Measurements from ENCODE around the gene SSTR3.
"Not testable (repeated sequence)": the region's sequence is repeated elsewhere in the genome, so short reads cannot be mapped to it uniquely, and the experiment has no call there.

The SSTR3 gene

DNA sequence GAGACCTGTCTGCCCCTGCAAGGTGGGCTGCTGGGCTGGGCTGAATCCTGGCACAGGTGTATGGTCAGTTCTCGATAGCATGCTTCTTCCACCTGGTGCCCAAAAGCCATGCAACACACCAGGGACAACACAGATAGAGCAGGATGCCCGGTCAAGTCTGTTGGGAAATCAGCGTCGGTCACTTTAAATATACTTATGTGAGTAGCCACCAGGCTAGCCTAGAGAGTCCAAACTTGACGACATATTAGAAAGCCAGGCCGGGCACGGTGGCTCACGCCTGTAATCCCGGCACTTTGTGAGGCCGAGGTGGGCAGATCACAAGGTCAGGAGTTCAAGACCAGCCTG lies 33.2 kb downstream of the SSTR3 start:
- DNase-seq = no peak

DNA sequence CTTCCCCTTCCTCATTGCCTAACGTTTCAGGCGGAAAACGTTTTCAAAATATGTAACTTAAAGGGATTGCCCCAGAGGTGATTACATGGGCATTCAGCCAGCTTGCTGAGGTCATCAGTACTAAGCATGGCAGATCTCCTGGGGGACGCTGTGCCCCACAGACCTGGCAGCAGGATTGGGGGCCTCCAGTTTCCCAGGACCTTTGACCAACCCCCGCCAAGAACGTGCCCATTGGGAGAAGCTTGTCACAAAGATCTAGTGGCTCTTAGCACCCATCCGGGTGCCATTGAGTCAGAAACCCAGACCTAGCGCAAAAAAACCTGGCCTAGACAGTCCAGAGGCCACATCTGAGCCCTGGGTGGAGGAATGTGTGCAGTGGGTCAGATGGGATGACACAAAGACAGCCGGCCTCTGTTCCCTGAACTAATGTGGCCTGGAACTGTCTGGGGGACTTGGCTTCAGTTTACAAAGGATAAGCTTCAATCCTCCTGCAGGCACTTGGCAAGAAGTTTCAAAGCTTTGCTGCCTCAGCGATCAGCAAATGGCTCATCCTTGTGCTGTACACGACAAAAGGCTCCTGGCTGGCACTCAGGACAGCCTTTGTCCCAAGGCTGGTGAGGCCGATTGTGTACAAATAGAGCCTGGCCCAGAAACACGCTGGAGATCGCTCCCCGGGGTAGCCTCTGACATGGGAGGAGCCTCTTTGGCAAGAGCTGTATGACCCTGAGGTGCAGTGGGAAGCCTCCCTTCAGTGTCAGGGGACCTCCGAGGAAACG lies 33.7 kb downstream of the SSTR3 start:
- DNase-seq = no peak

DNA sequence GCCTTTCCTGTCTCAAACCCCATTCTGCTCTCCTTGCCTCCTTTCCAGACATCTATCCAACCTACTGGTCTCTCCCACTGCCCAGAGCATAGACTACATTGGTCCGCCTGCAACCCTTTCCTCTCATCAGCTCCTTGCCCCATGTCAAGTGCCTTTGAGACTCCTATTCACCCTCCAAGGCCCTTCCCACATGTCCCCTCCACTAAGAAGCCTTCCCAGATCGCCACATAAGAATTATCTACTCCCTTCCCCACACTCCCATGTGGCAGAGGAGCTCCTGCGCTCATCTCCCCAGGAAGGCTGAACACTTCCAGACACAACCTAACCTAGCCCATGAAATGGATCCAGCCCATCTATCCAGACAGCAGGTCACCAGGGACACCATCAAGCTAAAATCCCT lies 34.5 kb downstream of the SSTR3 start:
- no peak for DNase-seq

DNA sequence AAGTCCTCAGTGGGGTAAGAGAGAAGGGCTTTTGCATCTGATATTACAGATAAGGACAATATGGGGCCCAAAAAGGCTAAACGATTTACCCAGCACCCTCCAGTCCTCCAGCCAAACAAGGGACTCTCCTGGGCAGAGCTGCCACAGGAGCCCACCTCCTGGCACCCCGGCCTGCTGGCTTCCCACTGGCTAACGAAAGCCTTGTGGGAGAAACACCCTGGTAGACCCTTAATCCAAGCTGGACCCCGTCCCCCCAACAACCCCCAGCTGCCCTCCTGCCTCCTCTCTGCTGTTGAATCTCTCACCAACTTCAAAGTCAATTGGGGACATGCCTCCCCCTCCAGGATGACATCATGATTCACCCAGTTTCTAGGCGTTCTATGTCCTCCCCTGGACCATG lies 35.1 kb downstream of the SSTR3 start:
- no peak for DNase-seq

DNA sequence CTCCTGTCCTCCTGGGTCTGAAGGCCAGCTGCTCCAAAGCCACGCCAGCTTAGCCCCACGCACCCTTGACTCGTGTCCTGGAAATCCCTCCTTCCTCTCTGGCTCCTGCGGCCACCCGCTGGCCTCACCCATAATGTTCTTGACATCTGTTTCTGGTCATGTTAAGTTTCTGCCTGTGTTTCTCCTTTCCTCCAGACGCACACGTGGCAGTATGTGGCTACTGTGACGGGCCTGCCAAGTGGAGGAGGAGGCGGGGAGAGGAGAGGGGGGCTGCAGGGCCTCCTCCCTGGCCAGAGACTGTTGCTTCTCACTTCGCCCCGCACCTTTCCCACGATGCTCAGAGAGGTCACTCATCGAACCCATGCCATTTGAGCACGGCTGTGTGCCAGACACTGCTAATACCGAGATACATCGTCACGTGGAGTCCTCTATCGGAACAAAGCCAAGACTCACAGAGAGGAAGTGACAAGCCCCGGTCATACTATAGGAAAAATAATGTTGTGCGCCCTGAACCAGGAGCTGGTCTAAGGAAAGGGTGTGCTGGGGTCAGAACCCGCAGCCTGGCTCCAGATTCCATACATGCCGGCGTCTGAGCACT lies 35.7 kb downstream of the SSTR3 start:
- no peak for DNase-seq

DNA sequence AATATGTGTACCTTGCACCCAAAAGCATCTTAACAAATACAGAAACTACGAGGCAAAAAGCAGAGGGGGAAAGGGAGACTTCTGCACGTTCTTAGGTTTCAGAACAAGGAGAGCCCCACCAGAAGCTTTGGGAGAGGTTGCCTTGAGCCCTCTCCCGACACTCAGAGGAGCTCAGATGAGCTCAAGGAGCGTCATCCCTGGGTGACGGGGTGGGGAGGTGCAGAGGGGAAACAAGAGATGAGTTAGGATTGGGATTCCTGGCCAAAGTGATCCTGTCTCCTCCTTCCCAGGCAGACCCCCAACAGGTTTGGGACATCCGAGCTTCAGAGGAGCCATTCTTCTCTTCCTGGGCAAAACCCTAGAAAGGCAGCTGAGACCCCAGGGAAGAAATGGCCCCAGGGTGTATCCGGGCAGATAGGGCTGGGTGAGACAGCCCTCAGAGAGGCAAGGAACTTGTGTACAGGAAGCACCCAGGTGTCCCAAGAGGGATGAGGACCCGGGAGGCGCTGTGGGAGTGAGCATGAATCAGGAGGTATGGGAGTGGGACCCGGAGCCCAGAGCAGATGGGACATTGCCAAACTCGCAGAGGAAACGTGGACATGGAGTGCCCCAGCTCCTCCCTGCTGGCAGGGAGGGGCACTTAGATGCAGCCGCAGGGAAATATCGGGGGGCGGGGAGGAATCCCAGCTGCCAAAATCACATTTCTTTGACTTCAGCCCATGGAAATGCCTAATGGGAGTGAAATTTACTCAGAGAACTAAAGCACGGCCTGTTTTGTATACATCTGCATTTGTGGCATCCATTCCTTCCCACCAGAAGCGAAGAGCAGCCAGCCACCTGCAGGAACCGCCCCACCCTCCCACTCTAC lies 36.6 kb downstream of the SSTR3 start:
- DNase-seq = no peak

DNA sequence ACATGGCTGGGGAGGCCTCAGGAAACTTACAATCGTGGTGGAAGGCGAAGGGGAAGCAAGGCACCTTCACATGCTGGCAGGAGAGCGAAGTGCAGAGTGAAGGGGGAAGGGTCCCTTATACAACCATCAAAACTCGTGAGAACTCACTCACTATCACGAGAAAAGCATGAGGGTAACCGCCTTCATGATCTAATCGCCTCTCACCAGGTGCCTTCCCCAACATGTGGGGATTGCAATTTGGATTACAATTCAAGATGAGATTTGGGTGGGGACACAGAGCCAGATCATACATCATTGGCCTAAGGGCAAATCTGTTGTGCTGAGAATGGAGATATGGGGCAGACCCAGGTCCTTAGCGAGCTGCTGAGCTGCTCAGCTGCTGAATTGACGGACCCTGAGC lies 37.3 kb downstream of the SSTR3 start:
- DNase-seq = no peak

DNA sequence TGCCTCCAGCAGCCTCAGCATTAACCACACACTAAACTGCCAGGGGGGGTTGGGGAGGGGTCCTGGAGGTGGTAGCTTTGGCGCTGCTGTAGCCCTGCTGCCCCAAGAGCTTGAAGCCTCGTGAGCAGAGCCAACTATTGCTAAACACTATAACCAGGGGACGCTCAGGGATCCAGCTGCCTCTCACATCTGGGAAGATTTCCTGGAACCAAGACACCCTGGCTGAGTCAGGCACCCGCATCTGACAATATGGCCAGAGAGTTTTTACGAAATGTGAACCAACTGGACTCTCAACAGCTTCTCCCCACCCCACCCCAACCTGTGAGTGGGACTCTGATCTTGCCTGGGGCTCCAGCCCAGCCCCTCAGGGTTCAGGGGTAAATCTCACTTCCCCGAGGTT lies 38.6 kb downstream of the SSTR3 start:
- DNase-seq = no peak

DNA sequence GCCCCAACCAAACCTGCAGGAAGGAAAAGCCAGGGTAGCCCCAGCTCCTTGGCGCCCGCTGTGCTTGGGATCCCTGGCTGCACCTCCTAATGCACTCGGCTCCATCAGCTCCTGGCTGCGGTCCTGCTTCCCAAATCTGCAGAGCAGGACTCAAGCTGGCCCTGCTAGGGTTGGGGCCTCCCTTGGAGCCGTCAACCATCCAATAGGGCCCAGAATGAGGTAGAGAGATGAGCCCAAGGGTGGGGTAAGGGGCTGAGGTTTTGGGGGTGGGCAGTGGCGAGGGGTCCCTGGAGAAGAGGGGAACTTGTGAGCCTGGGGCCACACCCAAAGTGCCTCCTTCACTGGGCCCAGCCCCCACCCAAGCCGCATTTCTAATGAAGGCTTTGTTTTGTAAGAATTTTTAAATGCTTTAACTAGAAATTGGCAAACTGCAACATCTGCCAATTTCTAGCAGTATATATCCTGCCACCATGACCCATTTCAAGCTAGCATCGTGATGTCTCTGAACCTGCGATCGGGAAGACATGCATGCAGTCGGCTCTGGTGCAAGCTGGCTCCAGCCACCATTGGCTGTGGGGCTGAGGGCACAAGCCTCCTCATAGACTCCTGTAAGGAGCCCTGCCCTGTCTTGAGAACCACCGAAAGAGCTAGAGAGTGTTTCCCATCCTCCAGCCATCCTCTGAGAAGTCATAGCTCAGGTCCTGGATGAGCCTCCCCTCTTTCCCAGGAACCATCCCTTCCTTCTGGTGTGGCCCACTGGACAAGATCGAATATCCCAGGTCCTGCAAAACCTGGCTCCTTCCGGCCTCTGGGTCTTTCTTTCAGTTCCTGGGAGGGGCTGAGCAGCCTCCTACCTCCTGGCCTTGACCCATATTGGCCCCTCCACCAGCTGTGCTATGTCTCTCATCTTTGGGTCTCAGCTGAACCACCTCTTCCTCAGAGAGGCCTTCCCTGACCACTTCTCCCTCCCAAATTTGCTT lies 39.7 kb downstream of the SSTR3 start:
- no peak for DNase-seq

DNA sequence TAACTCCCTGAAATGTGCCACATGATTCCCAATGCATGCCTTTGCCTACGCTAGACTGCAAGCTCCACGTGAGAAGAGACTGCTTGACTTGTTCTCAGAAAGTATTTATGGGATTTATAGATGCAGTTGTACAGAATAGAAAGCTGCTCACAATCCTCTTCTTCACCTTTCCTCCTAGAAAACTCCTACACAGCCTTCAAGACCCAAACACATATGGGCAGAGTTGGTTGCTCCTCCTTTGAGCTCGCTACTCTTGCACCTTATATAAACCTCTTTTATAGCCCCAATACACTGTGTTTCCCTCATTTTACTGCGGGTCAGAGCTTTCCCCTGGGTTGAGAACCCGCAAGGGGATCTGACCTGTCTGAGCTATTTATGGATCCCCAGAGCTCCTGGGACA lies 40.6 kb downstream of the SSTR3 start:
- DNase-seq = no peak

DNA sequence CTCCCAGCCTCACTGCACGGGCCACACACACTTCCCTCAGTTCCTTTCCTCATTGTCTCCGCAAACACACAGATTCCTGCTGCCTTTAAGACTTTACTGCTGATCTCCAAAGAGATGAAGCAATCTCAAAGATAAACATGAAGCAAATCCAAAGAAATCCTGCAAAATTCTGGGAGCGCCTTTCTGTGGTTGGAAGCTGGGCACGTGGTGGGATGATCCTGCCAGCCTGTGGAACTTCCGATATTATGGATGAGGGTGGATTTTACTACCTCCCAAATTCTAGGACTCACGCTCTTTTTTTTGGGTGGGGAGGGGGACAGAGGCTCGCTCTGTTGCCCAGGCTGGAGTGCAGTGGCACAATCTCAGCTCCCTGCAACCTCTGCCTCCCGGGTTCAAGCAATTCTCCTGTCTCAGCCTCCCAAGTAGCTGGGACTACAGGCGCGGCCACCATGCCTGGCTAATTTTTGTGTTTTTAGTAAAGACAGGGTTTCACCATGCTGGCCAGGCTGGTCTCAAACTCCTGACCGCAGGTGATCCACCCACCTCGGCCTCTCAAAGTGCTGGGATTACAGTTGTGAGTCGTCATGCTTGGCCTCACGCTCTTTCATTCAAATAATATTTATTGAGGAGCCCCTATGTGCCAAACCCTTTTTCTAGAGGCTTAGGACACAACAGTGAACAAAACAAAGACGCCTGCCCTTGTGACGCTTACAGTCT lies 41.4 kb downstream of the SSTR3 start:
- DNase-seq = not testable (repeated sequence)

DNA sequence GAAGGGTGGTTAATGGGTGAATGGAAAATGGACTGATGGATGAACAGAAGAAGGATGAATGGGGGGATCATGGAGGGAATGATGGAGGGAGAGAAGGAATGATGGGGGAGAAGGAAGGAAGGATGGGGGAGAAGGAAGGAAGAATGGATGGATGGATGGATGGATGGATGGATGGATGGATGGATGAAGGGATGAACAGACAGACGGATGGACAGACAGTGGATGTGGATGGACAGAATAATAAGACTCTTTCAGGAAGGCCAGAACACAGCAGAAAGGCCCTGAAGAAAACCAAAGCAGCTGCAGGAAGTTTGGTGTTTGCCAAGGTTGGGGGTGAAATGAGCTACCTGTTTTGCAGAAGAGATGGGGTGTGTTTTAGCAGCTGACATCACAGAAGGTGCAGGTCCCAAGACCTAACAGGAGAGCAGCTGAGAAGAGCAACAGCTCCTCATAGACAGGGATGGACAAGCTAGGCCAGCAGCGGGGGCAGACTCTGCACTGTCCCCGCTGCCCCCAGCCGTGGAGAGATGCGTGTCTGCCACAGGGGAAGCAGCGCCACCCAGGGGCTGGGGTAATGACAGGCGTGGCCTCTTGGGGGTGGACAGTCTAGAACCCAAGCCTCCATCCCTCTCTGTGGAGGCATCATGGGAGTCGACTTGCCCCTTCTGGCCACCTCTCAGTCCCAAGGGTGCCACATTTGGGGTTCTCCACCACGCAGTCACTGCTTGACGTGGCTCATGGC lies 42.2 kb downstream of the SSTR3 start:
- no peak for DNase-seq

DNA sequence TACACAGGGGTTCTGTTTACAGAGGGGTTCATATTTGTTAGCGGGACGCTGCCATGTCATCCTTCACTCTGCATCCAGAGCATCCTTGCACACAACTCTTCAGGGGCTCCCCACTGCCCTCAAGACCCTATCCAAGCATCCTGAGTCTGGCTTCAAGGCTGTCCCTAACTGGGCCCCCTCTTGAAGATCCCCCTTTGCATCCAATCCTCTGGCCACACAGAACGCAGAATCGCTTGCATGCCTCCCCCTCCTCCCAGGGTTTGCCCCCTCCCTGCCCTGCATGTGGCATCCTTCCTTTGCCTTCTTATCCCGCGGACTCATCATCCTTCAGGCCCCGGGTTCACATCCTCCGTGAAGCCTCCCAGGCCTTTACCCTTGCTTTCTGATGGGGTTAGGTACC lies 42.9 kb downstream of the SSTR3 start:
- DNase-seq = no peak

DNA sequence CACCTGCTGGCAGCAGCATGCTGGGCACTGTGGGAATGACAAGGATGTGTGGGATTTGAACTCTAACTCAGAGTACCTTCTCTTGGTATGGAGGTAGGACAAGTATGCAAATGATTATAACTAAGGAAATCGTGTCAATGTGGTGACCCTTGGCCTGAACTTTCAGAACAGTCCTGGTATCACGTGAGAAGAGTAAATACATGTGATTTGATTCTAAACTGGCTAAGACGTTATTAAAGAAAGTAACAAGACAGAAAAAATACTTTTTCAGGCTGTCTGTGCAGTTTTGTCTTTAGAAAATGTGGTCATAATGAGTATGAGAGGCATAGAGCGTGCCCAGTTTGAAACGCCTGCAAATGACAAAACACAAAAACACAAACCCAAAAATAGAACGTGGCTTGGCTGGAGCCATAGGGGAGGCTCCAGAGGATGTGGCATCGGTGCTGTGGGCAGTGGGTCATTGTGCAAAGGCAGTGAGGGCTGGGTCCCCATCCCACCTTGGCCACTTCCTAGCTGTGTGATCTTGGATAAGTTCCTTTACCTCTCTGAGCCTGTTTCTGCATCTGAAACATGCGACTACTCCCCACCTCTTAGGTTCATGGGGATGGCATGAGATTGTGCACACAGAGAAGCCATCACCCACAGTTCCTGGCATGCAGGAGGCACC lies 44.2 kb downstream of the SSTR3 start:
- no peak for DNase-seq

DNA sequence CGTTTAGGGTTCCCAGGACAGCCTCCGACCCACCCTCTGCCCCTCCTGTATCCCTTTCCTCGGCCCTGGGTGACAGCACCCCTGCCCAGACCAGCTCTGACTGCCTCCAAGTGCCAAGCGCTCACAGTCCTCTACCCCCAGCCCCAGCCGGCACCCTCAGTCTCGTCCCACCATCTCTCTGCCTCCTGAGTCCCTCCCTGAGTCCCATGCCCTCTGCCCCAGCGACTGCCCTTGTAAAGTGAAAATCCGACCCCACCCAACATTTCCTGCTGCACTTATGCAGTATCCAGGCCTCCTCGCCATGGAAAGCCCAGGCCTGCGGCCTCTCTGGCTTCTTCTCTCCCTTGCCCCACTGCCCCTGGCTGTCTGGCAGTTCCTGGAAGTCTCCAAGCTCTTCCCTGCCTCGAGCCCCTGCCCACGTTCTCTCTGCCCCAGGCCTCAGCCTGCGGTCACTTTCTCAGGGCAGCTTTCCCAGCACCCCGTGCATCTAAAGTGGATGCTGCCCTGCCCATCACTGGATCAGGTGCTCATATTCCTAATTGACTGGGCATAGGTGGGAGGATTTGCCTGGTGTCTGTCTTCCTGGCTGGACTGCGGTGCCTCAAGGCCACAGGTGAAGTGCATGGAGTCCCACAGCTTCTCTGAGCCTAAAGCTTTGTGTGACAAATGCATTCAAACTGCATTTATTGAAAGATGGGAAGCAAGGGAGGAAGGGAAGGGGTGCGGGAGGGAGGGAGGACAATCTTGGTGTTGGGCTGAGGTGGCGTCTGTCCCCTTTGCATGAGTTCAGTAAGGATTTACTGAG lies 44.9 kb downstream of the SSTR3 start:
- DNase-seq = no peak

DNA sequence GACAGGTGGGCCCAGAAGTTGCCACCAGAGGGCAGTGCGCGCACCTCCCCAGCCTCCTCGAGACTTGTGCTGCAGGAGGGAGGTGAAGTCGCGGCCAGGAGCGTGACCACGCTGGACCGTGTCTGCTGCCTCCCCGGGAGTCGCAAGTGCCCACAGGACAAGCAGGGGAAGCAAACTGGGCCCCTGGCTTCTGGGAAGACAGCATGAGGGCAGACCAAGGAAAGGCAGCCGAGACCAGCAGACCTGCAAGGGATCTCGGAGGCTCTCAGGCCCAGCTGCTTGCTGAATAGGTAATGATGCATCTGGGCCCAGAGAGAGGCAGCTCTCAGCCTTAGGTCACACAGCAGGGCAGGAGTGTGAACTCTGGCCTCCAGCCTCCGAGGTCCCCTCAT lies 45.6 kb downstream of the SSTR3 start:
- peak; percentile 92 for DNase-seq

DNA sequence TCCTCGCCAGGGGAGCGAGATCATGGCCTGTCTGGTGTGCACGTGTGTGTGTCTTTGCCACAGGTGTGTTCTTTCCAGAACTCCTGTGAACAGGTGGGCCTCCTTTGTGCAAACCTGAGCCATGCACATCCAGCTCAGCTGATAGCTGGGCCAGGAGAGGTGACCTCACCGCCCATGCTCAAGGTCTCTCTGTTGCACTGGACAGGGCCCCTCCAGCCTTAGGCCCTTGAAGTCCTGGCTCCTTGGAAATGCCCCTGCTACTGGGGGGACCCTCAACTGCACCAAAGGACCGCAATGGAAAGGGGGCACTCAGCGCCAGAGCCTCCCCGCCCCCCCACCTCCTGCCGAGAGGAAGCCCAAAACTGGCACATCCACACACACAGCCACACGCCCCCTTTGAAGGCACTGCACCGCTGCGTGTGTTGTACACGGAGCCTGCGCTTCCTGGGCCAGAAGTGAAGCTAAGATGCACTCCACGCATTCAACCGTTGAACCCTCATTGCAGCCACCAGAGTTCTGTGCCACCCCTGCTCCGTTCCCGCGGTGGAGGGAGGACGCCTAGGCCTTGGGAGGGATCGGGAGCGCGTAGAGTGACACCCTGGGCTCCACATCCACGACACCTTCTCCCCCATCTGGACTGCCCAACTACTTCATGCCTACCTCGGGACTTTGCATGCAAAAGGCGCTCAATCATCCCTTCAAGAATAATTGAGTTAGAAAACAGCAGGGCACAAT lies 46.2 kb downstream of the SSTR3 start:
- DNase-seq = no peak

DNA sequence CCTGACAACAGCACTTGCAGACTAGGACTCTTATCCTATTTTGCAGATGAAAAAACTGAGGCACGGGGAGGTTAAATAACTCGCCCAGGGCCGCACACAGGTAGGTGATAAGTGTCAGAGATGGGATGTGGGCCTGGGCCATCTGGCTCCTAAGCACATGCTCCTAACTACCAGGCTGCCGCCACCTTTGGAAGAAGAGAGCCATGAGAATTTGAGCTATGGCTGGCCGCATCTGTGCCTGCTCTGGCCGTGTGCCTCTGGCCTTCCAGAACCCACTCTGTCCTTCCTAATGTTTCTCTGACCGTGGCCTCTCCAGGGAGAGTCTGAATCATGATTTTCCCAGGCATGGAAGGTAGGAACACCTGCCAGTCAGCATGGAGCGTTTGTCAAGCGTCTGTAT lies 47.2 kb downstream of the SSTR3 start:
- DNase-seq = no peak

DNA sequence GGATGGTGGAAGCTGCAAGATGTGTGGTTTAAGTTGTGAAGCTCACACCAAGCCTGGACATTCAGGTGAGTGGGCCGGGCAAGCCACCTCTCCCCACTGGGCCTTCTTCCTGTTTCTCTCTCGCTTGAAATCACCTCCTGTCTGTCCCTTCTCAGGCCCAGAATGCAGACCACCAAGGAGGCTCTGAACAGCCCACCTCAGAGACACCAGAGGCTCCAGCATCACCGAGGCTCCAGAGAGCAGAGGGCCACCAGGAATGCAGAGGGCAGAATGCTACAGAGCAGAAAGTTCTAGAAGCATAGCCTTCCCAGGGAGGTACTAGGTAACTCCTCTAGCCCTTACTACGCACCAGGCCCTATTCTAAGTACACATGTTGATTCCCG lies 47.8 kb downstream of the SSTR3 start:
- DNase-seq = no peak
